Measurements from ENCODE around the gene RAB18. TPM values are rescaled to one million over a fixed set of nuclear protein-coding genes. Genes with fewer than 3 reads are reported as not detected.
"Not testable (repeated sequence)": the region's sequence is repeated elsewhere in the genome, so short reads cannot be mapped to it uniquely, and the experiment has no call there.

The RAB18 gene
- 10 to 100 TPM; 69.5 to 72.0 TPM for total RNA-seq

DNA sequence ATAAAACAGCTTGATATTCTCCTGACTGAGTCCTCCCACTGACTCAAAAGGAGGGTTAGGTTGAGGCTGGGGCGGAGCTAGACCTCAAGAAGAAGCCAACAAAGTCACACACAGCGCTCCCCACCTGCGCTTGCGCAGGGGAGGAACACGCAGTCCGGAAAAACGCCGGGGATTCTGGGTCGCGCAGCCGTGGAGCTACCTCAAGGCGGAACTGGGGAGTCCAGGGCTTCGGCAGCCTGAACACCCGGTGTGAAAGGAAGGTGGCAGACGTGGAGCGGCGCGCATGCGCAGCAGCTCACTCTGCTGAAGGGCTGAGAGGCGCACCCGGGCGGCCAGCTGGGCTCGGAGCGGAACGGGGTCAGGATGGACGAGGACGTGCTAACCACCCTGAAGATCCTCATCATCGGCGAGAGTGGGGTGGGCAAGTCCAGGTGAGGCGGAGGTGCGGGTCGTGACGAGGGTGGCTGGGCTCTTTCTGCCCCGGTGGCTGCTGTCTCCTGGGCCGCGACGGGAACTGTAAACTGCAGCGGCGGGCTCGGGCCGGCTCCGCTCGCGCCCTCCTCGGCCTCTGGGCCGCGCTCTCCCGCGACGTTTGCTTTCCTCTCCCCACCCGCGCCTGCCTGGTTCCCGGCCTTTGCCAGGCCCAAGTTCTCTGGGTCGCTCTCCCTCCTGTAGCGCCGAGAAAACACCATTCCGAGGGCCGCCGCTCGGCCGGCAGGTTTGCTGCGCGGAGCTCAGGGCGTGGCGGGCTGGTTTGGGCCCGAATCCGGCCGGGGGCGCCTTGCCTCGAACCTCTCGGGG, at the start of gene RAB18:
TSS of gene RAB18 (plus strand) at position 298 of the 801 bp plus-strand sequence. CDS start at position 364, 66 bp downstream.
- Mint-ChIP-seq H3K9me3 (no peaks in the 10 kb centered on the region), H3K4me3 (peak within 1 kb of the TSS; percentile 98), H3K4me1 (peaks cover 46% of the 10 kb centered on the region), H3K36me3 (ENCODE audit: low read depth) (peaks cover 19% of the 10 kb centered on the region), H3K27ac (peak within 1 kb of the TSS; percentile 94), H3K27me3 (no peaks in the 10 kb centered on the region)
- CTCF ChIA-PET, result interaction anchor here (0.7 to 2.7 kb wide), 11 partner anchors 10 to 864 kb away, joined by 3 to 8 read pairs (median 4); partner anchors contain the start of gene MPP7
- POLR2A ChIA-PET, result interaction anchor here (0.6 to 3.6 kb wide), 23 partner anchors 10 to 1028 kb away, joined by 3 to 37 read pairs (median 5); partner anchors contain the start of genes ACBD5, MASTL, WAC and YME1L1
- DNase-seq, result peak; percentile 98

DNA sequence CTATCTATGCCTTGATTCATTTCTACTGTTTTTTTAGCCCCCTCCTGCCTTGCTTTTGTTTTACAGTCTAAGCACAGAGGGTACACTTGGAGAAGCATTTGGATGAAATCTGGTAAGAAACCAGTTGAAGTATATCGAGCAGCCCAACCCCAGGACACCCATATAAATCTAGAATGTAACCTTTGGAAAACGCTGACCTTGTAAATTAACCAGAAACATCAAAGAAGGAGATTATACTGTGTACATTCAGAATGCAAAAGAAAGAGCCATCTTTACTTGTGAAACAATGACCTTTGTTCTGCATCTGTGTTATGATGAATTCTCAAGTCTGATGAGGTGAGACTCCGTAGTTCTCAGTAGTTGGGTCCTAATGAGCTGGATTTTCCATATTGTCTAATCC, 49.3 kb upstream of the RAB18 start:
- no peak overlapping the region for H3K4me3 Mint-ChIP-seq
- H3K27ac Mint-ChIP-seq, result no peak overlapping the region
- peaks cover 9% of the 10 kb centered on the region for H3K4me1 Mint-ChIP-seq
- POLR2A ChIA-PET, result no interaction called here
- CTCF ChIA-PET, result no interaction called here
- no peaks in the 10 kb centered on the region for H3K36me3 Mint-ChIP-seq (ENCODE audit: low read depth)
- DNase-seq, result no peak
- no peaks in the 10 kb centered on the region for H3K9me3 Mint-ChIP-seq
- H3K27me3 Mint-ChIP-seq, result no peaks in the 10 kb centered on the region

DNA sequence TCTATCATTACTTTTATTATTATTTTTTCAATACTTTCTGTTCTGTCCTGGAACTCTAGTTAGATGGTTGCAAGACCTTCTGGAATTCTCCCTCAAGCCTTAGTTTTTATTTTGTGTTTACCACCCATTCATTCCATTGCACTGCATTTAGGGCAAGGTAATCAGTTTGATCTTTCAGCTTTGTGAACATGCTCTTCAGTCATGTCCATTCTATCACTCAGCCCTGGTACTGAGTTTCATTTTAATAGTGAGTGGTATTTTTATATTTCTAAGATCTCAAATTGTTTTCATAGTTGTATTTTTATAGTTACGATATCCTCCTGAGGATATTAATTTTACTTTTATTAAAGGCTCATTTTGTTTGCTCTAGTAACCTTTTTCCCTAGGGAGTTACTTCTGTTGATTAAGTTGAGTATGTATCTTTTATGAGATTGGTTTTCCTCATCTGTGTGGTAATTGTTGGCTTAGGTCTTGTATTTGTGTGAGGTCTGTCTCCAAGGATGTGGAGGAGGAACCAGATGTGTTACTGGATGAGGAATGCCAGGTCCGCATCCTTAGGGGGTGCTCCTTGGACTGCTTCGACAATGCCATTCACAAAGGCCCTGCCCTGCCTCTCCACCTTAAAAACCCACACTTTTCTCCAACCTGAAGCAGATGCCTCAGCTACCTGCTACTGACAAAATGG, 46.7 kb upstream of the RAB18 start:
- no peak overlapping the region for H3K27ac Mint-ChIP-seq
- ChIA-PET CTCF (no interaction called here), POLR2A (no interaction called here)
- H3K9me3 Mint-ChIP-seq, result no peaks in the 10 kb centered on the region
- DNase-seq, result no peak
- no peaks in the 10 kb centered on the region for H3K27me3 Mint-ChIP-seq
- H3K4me3 Mint-ChIP-seq, result no peak overlapping the region
- H3K36me3 Mint-ChIP-seq (ENCODE audit: low read depth), result no peaks in the 10 kb centered on the region
- peaks cover 9% of the 10 kb centered on the region for H3K4me1 Mint-ChIP-seq

DNA sequence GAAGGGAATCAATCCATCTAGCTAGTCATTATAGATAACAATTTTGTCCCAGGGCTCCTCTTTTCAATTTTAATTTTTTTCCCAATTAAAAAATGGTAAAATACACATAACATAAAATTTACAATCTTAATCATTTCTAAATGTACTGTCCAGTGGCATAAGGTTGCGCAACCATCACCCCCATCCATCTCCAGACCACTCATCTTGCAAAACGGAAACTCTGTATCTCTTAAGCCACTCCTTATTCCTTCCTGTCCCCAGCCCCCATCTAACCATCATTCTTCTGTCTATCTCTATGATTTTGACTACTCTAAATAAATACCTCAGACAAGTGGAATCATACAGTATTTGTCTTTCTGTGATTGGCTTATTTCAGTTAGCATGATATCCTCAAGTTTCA, 46.1 kb upstream of the RAB18 start:
- POLR2A ChIA-PET, result no interaction called here

DNA sequence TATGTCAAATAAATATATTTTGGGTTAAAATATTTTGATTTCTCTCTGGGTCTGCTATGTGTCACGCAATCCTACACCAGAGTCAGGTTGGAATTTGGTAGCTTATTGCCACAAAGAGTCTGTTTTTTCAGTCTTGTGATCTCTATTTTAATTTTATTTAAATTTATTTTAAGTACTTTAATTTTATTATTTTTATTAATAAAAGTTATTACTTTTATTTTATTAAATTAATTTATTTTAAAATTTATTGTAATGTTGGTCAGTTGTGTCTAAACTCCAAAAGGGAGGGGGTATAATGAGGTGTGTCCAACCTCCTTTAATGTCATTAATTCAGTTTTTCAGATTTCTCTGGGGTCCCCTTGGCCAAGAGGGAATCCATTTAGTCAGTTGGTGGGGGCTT, 42.8 kb upstream of the RAB18 start:
- CTCF ChIA-PET, result no interaction called here

More for the DNA sequence above, 46.1 kb upstream of the RAB18 start:
- Mint-ChIP-seq H3K4me1 (peaks cover 9% of the 10 kb centered on the region), H3K9me3 (no peaks in the 10 kb centered on the region), H3K27me3 (no peaks in the 10 kb centered on the region), H3K27ac (no peak overlapping the region), H3K36me3 (ENCODE audit: low read depth) (no peaks in the 10 kb centered on the region), H3K4me3 (no peak overlapping the region)
- CTCF ChIA-PET, result no interaction called here
- no peak for DNase-seq

DNA sequence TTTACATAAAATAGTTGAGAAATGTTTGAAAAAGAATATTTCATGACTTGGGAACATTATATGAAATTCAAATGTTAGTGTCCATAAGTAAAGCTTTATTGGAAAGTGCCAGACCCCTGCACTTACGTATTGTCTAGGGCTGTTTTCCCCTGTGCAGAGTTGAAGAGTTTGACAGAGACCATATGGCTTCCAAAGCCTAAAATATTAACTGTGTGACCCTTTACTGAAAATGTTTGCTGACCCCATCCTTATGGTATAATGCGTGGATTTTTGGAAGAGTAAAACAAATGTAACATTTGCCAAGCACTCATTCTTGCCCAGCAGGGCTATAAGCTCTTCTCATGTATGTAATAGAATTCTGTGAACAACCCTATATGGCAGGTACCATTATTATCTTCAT, 40.1 kb upstream of the RAB18 start:
- peaks cover 25% of the 10 kb centered on the region for H3K4me1 Mint-ChIP-seq
- POLR2A ChIA-PET, result no interaction called here
- H3K9me3 Mint-ChIP-seq, result peaks cover 2% of the 10 kb centered on the region
- no peak for DNase-seq
- H3K27ac Mint-ChIP-seq, result no peak overlapping the region
- H3K4me3 Mint-ChIP-seq, result no peak overlapping the region
- CTCF ChIA-PET, result no interaction called here
- no peaks in the 10 kb centered on the region for H3K36me3 Mint-ChIP-seq (ENCODE audit: low read depth)
- no peaks in the 10 kb centered on the region for H3K27me3 Mint-ChIP-seq

More for the DNA sequence above, 42.8 kb upstream of the RAB18 start:
- DNase-seq, result no peak
- H3K4me1 Mint-ChIP-seq, result peaks cover 34% of the 10 kb centered on the region
- H3K27me3 Mint-ChIP-seq, result no peaks in the 10 kb centered on the region
- H3K9me3 Mint-ChIP-seq, result peaks cover 2% of the 10 kb centered on the region
- no peak overlapping the region for H3K27ac Mint-ChIP-seq
- no peaks in the 10 kb centered on the region for H3K36me3 Mint-ChIP-seq (ENCODE audit: low read depth)
- no peak overlapping the region for H3K4me3 Mint-ChIP-seq
- POLR2A ChIA-PET, result no interaction called here

DNA sequence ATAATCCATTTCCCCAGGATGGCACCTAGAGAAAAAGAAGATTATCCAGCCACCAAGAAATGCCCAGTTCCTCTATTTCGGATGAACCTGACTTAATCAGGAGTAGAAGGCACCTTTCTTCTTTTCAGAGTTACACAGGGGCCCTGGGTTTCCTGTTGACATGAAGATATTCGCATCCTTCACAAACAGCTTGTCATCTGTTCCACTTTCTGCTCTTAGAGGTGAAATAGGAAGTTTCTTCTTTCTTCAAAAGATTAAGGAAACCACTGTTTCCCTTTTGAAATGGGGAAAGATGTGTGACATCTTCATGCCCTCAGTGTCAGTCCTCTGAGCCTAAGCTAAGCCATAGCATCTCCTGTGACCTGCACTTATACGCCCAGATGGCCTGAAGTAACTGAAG, 39.1 kb upstream of the RAB18 start:
- H3K4me3 Mint-ChIP-seq, result no peak overlapping the region
- DNase-seq, result no peak
- peaks cover 25% of the 10 kb centered on the region for H3K4me1 Mint-ChIP-seq
- no peaks in the 10 kb centered on the region for H3K36me3 Mint-ChIP-seq (ENCODE audit: low read depth)
- H3K27ac Mint-ChIP-seq, result peak overlapping the region; percentile 65
- H3K27me3 Mint-ChIP-seq, result no peaks in the 10 kb centered on the region
- H3K9me3 Mint-ChIP-seq, result peaks cover 2% of the 10 kb centered on the region
- ChIA-PET POLR2A (interaction anchor here (1.1 kb wide), 1 partner anchor 39 kb away, joined by 5 read pairs; the partner anchor contains the start of gene RAB18), CTCF (interaction anchor here (1.1 kb wide), 1 partner anchor 39 kb away, joined by 3 read pairs; the partner anchor contains the start of gene RAB18)

DNA sequence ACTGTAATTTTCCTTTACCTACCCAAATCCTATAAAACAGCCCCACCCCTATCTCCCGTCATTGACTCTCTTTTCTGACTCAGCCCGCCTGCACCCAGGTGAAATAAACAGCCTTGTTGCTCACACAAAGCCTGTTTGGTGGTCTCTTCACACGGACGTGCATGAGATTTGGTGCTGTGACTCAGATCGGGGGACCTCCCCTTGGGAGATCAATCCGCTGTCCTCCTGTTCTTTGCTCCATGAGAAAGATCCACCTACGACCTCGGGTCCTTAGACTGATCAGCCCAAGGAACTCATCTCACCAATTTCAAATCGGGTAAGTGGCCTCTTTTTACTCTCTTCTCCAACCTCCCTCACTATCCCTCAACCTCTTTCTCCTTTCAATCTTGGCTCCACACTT, 38.5 kb upstream of the RAB18 start:
- H3K4me1 Mint-ChIP-seq, result peaks cover 25% of the 10 kb centered on the region
- H3K9me3 Mint-ChIP-seq; DNase-seq; H3K27me3 Mint-ChIP-seq; H3K4me3 Mint-ChIP-seq; H3K36me3 Mint-ChIP-seq (ENCODE audit: low read depth): not testable (repeated sequence)
- peak overlapping the region; percentile 65 for H3K27ac Mint-ChIP-seq
- ChIA-PET POLR2A (interaction anchor here (1.1 kb wide), 1 partner anchor 39 kb away, joined by 5 read pairs; the partner anchor contains the start of gene RAB18), CTCF (interaction anchor here (1.1 kb wide), 1 partner anchor 38 kb away, joined by 3 read pairs; the partner anchor contains the start of gene RAB18)

DNA sequence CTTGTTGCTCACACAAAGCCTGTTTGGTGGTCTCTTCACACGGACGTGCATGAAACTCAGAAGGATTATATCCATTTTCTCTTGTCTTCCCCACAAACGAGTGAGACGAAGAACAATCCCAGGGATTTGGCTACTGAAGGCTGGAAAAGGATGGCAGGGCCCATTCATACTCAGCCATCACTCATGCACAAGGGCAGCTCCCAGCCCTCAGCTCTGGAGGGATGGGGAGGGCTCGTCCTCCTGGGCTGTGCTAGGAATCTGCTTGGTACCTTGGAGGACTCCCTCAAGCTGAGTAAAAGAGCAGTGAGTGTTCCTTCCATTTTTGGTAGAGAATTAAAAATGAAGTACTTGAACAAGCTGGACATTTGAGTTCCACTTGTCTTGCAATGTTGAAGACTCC, 33.2 kb upstream of the RAB18 start:
- Mint-ChIP-seq H3K4me3 (no peak overlapping the region), H3K9me3 (no peaks in the 10 kb centered on the region), H3K27me3 (peaks cover 8% of the 10 kb centered on the region), H3K27ac (no peak overlapping the region), H3K4me1 (peaks cover 4% of the 10 kb centered on the region), H3K36me3 (ENCODE audit: low read depth) (no peaks in the 10 kb centered on the region)
- DNase-seq, result no peak
- CTCF ChIA-PET, result no interaction called here
- POLR2A ChIA-PET, result no interaction called here

DNA sequence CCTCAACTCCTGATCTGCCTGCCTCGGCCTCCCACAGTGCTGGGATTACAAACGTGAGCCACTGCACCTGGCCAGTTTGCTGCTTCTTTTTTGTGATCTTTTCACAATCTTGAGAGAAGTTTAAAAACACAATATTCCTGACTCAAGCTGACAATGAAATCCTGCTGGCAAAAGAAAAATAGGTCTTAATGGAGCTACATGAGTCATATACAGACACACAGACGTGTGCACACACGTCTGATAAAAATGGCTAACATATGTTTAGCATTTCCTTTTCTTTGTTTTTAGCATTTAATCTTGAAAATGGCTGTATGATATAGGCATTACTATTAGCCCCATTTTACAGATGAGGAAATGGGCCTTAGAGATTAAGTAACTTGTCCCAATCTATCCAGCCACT, 29.4 kb upstream of the RAB18 start:
- Mint-ChIP-seq H3K4me3 (no peak overlapping the region), H3K36me3 (ENCODE audit: low read depth) (no peaks in the 10 kb centered on the region), H3K27me3 (peaks cover 8% of the 10 kb centered on the region), H3K4me1 (no peaks in the 10 kb centered on the region), H3K9me3 (no peaks in the 10 kb centered on the region), H3K27ac (no peak overlapping the region)
- POLR2A ChIA-PET, result no interaction called here
- CTCF ChIA-PET, result no interaction called here
- no peak for DNase-seq

DNA sequence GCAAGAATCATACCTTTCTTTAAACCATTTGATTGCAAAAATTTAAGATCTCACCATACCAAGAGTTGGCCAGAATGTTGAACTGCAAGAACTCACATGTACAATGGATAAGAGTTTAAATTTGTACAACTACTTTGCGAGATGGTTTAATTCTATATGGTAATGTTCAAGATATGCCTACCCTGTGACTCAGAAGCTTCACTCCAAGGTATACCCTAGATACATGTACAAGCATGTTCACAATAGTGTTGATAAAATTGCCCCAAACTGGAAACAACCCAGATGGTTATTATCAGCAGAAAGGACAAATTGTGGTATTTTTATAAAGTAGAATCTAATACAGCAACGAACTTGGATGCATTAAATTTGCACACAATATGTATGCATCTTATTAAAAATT, 25.1 kb upstream of the RAB18 start:
- no peak overlapping the region for H3K4me3 Mint-ChIP-seq
- POLR2A ChIA-PET, result no interaction called here
- H3K9me3 Mint-ChIP-seq, result no peaks in the 10 kb centered on the region
- DNase-seq, result no peak
- no peaks in the 10 kb centered on the region for H3K4me1 Mint-ChIP-seq
- H3K36me3 Mint-ChIP-seq (ENCODE audit: low read depth), result no peaks in the 10 kb centered on the region
- CTCF ChIA-PET, result no interaction called here
- H3K27ac Mint-ChIP-seq, result no peak overlapping the region
- H3K27me3 Mint-ChIP-seq, result peaks cover 2% of the 10 kb centered on the region

DNA sequence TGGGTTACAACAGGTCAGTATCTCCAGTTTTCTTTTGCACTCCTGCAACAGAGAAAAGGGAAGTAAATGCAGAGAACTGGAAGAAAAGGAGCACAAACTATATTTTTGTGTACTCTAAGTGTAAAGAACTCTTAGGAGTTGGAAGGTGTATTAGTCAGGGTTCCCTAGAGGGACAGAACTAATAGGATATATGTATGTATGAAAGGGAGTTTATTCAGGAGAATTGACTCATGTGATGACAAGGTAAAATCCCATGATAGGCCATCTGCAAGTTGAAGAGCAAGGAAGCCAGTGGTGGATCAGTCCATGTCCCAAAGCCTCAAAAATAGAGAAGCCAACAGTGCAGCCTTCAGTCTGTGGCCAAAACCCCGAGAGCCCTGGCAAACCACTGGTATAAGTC, 22.6 kb upstream of the RAB18 start:
- ChIA-PET CTCF (no interaction called here), POLR2A (interaction anchor here (1.3 kb wide), 1 partner anchor 22 kb away, joined by 3 read pairs; the partner anchor contains the start of gene RAB18)
- no peaks in the 10 kb centered on the region for H3K36me3 Mint-ChIP-seq (ENCODE audit: low read depth)
- DNase-seq, result no peak
- no peaks in the 10 kb centered on the region for H3K9me3 Mint-ChIP-seq
- no peak overlapping the region for H3K27ac Mint-ChIP-seq
- peaks cover 7% of the 10 kb centered on the region for H3K27me3 Mint-ChIP-seq
- no peaks in the 10 kb centered on the region for H3K4me1 Mint-ChIP-seq
- no peak overlapping the region for H3K4me3 Mint-ChIP-seq
